ENCODE data around the gene ASB13.

The ASB13 gene

GRCh38 chr10:5591336-5591824, 75.0 kb downstream of the ASB13 start:
- TF ChIP-seq, protein P1, sequence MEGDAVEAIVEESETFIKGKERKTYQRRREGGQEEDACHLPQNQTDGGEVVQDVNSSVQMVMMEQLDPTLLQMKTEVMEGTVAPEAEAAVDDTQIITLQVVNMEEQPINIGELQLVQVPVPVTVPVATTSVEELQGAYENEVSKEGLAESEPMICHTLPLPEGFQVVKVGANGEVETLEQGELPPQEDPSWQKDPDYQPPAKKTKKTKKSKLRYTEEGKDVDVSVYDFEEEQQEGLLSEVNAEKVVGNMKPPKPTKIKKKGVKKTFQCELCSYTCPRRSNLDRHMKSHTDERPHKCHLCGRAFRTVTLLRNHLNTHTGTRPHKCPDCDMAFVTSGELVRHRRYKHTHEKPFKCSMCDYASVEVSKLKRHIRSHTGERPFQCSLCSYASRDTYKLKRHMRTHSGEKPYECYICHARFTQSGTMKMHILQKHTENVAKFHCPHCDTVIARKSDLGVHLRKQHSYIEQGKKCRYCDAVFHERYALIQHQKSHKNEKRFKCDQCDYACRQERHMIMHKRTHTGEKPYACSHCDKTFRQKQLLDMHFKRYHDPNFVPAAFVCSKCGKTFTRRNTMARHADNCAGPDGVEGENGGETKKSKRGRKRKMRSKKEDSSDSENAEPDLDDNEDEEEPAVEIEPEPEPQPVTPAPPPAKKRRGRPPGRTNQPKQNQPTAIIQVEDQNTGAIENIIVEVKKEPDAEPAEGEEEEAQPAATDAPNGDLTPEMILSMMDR (IDR thresholded peaks at IDR 0.05; ENCODE audit: low read depth, low read length) = no peak
- Histone ChIP-seq H3K9me3 (no peaks in the 10 kb centered on the region), H3K4me3 (ENCODE audit: low read depth, low read length) (no peak overlapping the region), H3K36me3 (no peaks in the 10 kb centered on the region), H3K27me3 (no peaks in the 10 kb centered on the region), H3K4me1 (peaks cover 12% of the 10 kb centered on the region)
- DNase-seq = no peak

GRCh38 chr10:5590816-5591215, 75.6 kb downstream of the ASB13 start:
- no peaks in the 10 kb centered on the region for H3K36me3 ChIP-seq
- DNase-seq = no peak
- no peaks in the 10 kb centered on the region for H3K9me3 ChIP-seq
- H3K4me1 ChIP-seq = peaks cover 10% of the 10 kb centered on the region
- TF ChIP-seq, protein P1 (IDR thresholded peaks at IDR 0.05; ENCODE audit: low read depth, low read length) = no peak
- no peak overlapping the region for H3K4me3 ChIP-seq (ENCODE audit: low read depth, low read length)
- H3K27me3 ChIP-seq = no peaks in the 10 kb centered on the region

GRCh38 chr10:5589661-5590511, 76.5 kb downstream of the ASB13 start:
- Histone ChIP-seq H3K9me3 (no peaks in the 10 kb centered on the region), H3K4me1 (peaks cover under 1% of the 10 kb centered on the region; the same call in 1 of the 2 replicates), H3K27me3 (no peaks in the 10 kb centered on the region), H3K4me3 (ENCODE audit: low read depth, low read length) (no peak overlapping the region), H3K36me3 (no peaks in the 10 kb centered on the region)
- DNase-seq = no peak
- TF ChIP-seq, protein P1 (IDR thresholded peaks at IDR 0.05; ENCODE audit: low read depth, low read length) = no peak

- DNase-seq = no peak
- Histone ChIP-seq H3K4me3 (ENCODE audit: low read depth, low read length) (no peak overlapping the region), H3K9me3 (no peaks in the 10 kb centered on the region), H3K4me1 (no peaks in the 10 kb centered on the region), H3K36me3 (no peaks in the 10 kb centered on the region), H3K27me3 (no peaks in the 10 kb centered on the region)
- TF ChIP-seq, protein P1 (IDR thresholded peaks at IDR 0.05; ENCODE audit: low read depth, low read length) = no peak
These were observed 77.3 kb downstream of the ASB13 start for GRCh38 chr10:5589011-5589660.

Data from BE2C (cell line).